Measurements from ENCODE around the gene SHISA6. TPM values are rescaled to one million over a fixed set of nuclear protein-coding genes. Genes with fewer than 3 reads are reported as not detected.

Gene SHISA6
- total RNA-seq, 1 experiment from 2014 or later, result not detected

GRCh38 chr17:11514981-11515680 is 274.1 kb downstream of the SHISA6 start:
- Histone ChIP-seq H3K9me3 (ENCODE audit: control insufficient read depth, insufficient read depth, low read depth, low read length) (no peaks in the 10 kb centered on the region), H3K36me3 (ENCODE audit: control insufficient read depth, insufficient read depth, low read length) (no peaks in the 10 kb centered on the region), H3K4me1 (ENCODE audit: control insufficient read depth, insufficient read depth, low read length) (no peaks in the 10 kb centered on the region), H3K4me3 (ENCODE audit: low read depth in 2 of 2, low read length in 2 of 2) (no peak overlapping the region), H3K27me3 (ENCODE audit: control insufficient read depth, insufficient read depth, low read length) (no peaks in the 10 kb centered on the region), H3K27ac (ENCODE audit: low read length) (no peak overlapping the region)
- TF ChIP-seq CTCF (IDR thresholded peaks at IDR 0.05) (no peak), REST (IDR thresholded peaks at IDR 0.05; ENCODE audit: insufficient read depth in 1 of 2, low read depth in 2 of 2, low read length in 1 of 2) (no peak), POLR2AphosphoS5 (IDR thresholded peaks at IDR 0.05; ENCODE audit: low read depth, low read length) (no peak), SIN3A (IDR thresholded peaks at IDR 0.05; ENCODE audit: borderline replicate concordance, insufficient read depth, low read depth, low read length) (no peak), TCF7L2 (IDR thresholded peaks at IDR 0.05; ENCODE audit: low read depth, low read length) (no peak)
- BruUV-seq (replicated peaks), result no TSS peak
- DNase-seq (ENCODE audit: low read depth, low spot score), result no peak
- no peak for ATAC-seq
- POLR2A ChIA-PET, result no interaction called here
- in situ Hi-C loops (cut with HindIII; ENCODE audit: low pct_unique_long_range_greater_than_20kb, low sequenced_read_pairs) (no loop called here), intact Hi-C loops (cut with micrococcal nuclease; ENCODE audit: unreplicated experiment) (no loop called here)
- CTCF ChIA-PET, result no interaction called here

GRCh38 chr17:11515901-11516300 is 274.9 kb downstream of the SHISA6 start:
- TF ChIP-seq POLR2AphosphoS5 (IDR thresholded peaks at IDR 0.05; ENCODE audit: low read depth, low read length) (no peak), SIN3A (IDR thresholded peaks at IDR 0.05; ENCODE audit: borderline replicate concordance, insufficient read depth, low read depth, low read length) (no peak), CTCF (IDR thresholded peaks at IDR 0.05) (no peak), TCF7L2 (IDR thresholded peaks at IDR 0.05; ENCODE audit: low read depth, low read length) (no peak), REST (IDR thresholded peaks at IDR 0.05; ENCODE audit: insufficient read depth in 1 of 2, low read depth in 2 of 2, low read length in 1 of 2) (no peak)
- DNase-seq (ENCODE audit: low read depth, low spot score) (no peak), ATAC-seq (no peak)
- BruUV-seq (replicated peaks), result no TSS peak
- Histone ChIP-seq H3K4me1 (ENCODE audit: control insufficient read depth, insufficient read depth, low read length) (no peaks in the 10 kb centered on the region), H3K27me3 (ENCODE audit: control insufficient read depth, insufficient read depth, low read length) (no peaks in the 10 kb centered on the region), H3K36me3 (ENCODE audit: control insufficient read depth, insufficient read depth, low read length) (no peaks in the 10 kb centered on the region), H3K9me3 (ENCODE audit: control insufficient read depth, insufficient read depth, low read depth, low read length) (no peaks in the 10 kb centered on the region), H3K27ac (ENCODE audit: low read length) (no peak overlapping the region), H3K4me3 (ENCODE audit: low read depth in 2 of 2, low read length in 2 of 2) (no peak overlapping the region)
- intact Hi-C loops (cut with micrococcal nuclease; ENCODE audit: unreplicated experiment), result no loop called here
- CTCF ChIA-PET, result no interaction called here
- in situ Hi-C loops (cut with HindIII; ENCODE audit: low pct_unique_long_range_greater_than_20kb, low sequenced_read_pairs), result no loop called here
- POLR2A ChIA-PET, result no interaction called here

Data from Panc1 (cell line).